ENCODE data around the gene RTN4IP1.

Gene RTN4IP1, protein sequence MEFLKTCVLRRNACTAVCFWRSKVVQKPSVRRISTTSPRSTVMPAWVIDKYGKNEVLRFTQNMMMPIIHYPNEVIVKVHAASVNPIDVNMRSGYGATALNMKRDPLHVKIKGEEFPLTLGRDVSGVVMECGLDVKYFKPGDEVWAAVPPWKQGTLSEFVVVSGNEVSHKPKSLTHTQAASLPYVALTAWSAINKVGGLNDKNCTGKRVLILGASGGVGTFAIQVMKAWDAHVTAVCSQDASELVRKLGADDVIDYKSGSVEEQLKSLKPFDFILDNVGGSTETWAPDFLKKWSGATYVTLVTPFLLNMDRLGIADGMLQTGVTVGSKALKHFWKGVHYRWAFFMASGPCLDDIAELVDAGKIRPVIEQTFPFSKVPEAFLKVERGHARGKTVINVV

DNA sequence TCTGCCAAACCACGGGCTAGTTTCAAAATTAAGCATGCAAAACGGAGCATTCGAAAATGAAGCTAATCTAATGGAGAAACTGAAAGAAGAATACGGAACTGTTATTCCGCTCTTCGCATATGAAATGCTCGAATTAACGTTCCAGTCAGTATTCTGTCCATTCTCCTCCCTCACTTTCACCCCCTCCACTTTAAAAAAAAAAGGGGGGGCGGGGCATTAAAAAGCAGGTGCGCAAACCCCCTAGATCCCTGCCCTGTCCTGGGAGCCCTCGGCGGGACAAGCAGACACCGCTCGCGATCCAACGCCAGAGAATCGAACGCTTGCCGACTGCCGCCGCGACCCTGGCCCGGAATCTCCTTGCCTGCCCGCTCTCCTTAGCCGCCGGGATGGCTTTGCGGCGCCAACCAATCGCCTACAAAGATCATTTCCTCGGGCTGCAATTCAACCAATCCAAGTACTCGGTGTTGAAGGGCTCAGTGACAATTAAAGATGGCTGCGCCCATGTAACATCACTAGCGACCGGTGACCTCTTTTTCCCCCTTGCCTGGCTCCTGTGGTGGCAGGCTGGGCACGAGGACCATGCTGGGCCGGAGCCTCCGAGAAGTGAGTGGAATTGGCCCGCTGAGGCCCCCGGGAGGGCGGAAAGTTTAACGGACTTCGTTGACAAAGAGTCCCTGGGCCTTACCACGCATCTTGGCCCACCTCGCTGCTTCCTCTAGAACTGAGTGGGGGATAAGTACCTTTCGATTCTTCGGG is at the start of gene RTN4IP1, which contains the start of gene QRSL1:
Gene RTN4IP1 (minus strand): TSS at position 396 of the 756 bp plus-strand sequence. CDS start 477 bp downstream, outside the sequence.
Gene QRSL1 (plus strand): TSS at position 476 of the 756 bp plus-strand sequence. CDS start 104 bp downstream, at position 580.
- peak; percentile 89 for DNase-seq (ENCODE audit: low read depth)
- TF ChIP-seq, protein P1, sequence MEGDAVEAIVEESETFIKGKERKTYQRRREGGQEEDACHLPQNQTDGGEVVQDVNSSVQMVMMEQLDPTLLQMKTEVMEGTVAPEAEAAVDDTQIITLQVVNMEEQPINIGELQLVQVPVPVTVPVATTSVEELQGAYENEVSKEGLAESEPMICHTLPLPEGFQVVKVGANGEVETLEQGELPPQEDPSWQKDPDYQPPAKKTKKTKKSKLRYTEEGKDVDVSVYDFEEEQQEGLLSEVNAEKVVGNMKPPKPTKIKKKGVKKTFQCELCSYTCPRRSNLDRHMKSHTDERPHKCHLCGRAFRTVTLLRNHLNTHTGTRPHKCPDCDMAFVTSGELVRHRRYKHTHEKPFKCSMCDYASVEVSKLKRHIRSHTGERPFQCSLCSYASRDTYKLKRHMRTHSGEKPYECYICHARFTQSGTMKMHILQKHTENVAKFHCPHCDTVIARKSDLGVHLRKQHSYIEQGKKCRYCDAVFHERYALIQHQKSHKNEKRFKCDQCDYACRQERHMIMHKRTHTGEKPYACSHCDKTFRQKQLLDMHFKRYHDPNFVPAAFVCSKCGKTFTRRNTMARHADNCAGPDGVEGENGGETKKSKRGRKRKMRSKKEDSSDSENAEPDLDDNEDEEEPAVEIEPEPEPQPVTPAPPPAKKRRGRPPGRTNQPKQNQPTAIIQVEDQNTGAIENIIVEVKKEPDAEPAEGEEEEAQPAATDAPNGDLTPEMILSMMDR (conservative IDR thresholded peaks at IDR 0.05; ENCODE audit: low read length) = no peak
- H3K4me3 ChIP-seq (ENCODE audit: low read length) = peak within 1 kb of the TSS; percentile 89

DNA sequence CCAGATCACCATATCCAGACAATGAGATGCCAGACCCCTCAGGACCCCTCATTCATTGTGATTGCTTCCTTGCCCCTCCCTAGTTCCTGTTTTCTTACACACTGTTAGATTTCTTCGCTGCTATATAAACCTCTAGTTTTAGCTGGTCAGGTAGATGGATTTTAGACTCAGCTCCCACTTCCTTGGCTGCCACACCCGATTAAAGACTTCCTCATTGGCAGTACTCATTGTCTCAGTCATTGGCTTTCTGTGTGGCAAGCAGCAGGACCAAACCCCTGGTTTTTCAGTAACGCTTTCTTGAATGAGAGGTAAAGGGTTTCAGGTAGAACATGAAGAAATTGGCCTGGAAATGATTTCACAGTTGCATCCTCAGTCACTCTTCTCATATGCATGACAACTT is 48.0 kb upstream of the RTN4IP1 start:
- TF ChIP-seq, protein P1 (conservative IDR thresholded peaks at IDR 0.05; ENCODE audit: low read length) = no peak
- DNase-seq (ENCODE audit: low read depth) = no peak
- H3K4me3 ChIP-seq (ENCODE audit: low read length) = no peak overlapping the region

DNA sequence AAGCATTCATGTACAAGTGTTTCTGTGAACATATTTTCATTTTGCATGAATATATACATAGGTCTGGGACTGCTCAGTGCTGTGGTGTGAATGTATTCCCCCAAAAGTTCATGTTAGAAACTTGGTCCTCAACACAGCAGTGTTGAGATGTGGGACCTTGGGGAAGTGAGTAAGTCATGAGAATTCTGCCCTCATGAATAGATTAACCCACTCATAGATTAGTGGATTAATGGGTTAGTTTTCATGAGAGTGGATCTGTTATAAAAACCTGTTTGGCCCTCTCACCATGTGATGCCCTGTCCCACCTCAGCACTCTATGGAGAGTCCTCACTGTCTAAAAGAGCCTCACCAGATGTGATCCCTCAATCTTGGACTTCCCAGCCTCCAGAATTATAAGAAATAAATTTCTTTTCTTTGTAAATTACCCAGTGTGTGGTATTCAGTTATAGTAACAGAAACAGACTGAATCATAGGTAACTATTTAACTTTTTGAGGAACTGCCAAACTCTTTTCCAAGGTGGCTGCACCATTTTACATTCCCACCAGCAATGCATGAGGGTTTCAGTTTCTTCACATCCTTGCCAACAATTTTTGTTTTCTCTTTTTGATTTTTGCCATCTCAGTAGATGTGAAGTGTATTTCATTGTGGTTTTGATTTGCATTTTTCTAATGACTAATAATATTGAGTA is 45.4 kb upstream of the RTN4IP1 start:
- H3K4me3 ChIP-seq (ENCODE audit: low read length) = no peak overlapping the region
- no peak for DNase-seq (ENCODE audit: low read depth)
- TF ChIP-seq, protein P1 (conservative IDR thresholded peaks at IDR 0.05; ENCODE audit: low read length) = no peak

DNA sequence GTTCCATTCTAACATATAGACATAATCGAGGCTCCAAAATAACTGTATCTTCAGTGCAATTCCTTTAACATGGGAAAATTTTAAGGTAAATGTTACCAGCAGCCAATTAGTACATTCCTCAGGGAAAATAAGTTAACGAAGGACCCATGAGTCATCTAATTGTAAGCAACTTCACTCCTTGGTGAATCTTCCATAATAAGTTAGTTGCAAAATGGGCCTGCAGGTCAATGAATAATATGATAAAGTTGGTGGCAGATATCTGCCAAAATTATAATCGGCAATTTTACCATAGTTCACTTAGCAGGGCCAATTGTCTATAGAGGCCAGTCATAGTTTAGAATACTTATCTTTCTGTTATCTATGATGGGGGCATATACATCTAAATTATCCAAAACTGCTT is 42.4 kb upstream of the RTN4IP1 start:
- DNase-seq (ENCODE audit: low read depth) = no peak
- TF ChIP-seq, protein P1 (conservative IDR thresholded peaks at IDR 0.05; ENCODE audit: low read length) = no peak
- no peak overlapping the region for H3K4me3 ChIP-seq (ENCODE audit: low read length)

DNA sequence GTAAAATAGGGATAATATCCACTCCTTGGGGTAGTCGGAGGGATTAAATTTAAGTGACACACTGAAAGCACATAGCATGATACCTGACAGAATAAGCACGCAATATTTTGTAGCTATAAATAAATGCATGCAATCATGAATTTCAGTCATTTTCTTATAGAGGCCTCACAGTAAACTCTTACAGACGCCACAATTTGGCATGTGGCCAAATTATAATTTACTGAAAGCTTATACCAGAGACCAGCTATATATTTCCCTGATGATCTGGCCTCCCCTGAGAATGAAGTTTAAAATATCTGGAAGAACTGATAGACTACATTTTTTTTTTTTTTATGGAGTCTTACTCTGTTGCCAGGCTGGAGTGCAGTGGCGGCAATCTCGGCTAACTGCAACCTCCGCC is 40.9 kb upstream of the RTN4IP1 start:
- H3K4me3 ChIP-seq (ENCODE audit: low read length) = no peak overlapping the region
- TF ChIP-seq, protein P1 (conservative IDR thresholded peaks at IDR 0.05; ENCODE audit: low read length) = no peak
- no peak for DNase-seq (ENCODE audit: low read depth)

DNA sequence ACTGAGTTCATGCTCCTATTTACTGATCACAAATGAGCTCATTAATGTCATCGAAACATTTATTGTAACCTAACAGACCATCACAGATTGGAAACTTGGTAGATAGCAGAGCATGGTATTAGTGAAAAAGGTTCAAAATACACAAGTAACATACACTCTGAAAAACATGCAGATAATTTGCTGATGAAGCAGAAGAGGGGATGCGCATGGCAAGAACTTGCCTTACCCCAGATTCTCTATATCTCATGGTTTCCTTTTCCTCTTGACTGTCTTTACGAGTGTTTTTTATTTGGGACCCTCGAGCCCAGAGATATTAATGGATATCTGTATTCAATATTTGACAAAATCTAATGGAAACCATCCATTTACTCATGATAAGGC is 37.7 kb upstream of the RTN4IP1 start:
- DNase-seq (ENCODE audit: low read depth) = no peak
- TF ChIP-seq, protein P1 (conservative IDR thresholded peaks at IDR 0.05; ENCODE audit: low read length) = no peak
- no peak overlapping the region for H3K4me3 ChIP-seq (ENCODE audit: low read length)

Measured in AG10803 (cell line).